SH-SY5Y (cell line): ENCODE results near the gene HOXD1.

Source experiments
- GATA2 ChIP-seq: IDR thresholded peaks from 2 replicates; pipeline ENCODE4 v1.6.1; 2011; ENCODE audit warnings: mild to moderate bottlenecking, low read depth, low read length
- GATA3 ChIP-seq: IDR thresholded peaks from 2 replicates; pipeline ENCODE4 v1.6.1; 2011; ENCODE audit warnings: low read depth, mild to moderate bottlenecking, low read length, moderate library complexity

Gene HOXD1

GRCh38 chr2:176159663-176160250 lies 28.7 kb upstream of the HOXD1 start:
- TF ChIP-seq GATA3 (no peak), GATA2 (no peak)

DNA sequence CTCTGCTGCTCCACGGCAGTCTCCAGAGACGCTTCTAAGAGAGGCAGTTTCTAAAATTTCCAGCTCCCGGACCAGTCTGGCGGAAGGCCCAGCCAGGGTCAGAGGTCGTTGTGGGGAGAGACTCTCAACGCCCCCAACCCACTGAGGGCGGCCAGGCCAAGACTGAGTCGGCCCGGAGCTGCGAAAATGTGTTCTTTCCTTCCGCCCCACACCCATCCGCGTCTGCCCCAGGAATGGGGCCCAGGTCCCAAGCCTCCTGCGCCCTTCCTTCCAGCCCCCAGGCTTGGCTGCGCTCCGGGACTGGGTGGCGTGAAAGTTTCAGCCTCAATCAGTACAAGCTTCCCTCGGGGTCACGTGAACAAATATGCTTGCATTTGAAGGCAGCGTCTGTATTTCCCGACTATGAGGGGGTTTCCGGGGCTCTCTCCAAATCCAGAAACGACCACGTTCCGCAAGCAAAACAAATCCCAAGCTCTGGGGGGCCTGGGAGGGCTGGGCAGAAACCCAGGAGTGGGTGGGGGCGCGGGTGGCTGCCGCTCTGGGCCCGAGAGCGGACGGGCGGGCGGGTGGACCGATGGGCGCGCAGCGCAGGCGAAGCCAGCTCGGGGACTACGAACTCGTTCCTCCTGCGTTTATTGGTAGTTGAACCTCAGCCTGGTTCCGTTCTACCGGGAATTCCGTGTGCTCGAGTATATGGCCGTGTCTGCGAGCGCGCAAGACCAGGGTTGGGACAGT lies 28.1 kb upstream of the HOXD1 start:
- TF ChIP-seq GATA2 = no peak
- no peak for TF ChIP-seq GATA3

DNA sequence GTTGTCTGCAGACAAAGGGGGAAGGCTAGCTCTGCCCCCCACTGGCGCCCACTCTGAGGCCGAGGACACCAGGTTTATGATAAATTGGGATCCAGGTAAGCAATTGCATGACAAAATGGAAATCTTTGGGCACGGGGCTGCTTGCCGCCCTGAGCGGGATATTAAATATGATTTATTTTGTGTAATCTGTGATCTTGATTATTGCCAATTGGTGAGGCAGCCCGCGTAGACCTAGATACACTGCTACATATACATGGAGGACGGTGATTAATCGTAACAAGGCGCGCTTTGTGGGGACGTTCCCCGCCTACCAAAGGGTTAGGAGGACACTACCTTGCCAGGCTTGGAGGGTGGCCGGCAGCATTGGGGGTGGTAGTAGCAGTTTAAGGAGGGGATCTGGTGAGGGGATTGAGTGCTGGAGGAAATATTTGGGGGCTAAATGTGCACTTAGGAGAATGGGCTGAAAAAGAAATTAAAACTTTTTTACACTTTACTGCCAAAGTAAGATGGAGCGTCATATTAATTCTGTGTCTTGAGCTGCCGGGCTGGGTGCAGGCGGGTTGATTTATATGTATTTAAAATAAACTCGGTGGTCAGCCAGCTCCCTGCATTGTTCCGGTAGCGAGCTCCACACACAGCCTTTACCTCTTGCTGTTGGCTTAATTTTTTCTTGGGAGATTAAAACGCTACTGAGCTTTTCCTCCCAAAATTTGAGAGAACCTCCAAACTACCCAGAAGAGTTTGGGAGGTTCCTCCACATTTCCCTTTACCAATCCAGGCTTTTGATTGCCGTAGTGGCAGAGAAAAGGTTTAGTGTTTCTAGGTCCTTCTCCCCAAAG lies 27.3 kb upstream of the HOXD1 start:
- TF ChIP-seq GATA2 = no peak
- no peak for TF ChIP-seq GATA3

DNA sequence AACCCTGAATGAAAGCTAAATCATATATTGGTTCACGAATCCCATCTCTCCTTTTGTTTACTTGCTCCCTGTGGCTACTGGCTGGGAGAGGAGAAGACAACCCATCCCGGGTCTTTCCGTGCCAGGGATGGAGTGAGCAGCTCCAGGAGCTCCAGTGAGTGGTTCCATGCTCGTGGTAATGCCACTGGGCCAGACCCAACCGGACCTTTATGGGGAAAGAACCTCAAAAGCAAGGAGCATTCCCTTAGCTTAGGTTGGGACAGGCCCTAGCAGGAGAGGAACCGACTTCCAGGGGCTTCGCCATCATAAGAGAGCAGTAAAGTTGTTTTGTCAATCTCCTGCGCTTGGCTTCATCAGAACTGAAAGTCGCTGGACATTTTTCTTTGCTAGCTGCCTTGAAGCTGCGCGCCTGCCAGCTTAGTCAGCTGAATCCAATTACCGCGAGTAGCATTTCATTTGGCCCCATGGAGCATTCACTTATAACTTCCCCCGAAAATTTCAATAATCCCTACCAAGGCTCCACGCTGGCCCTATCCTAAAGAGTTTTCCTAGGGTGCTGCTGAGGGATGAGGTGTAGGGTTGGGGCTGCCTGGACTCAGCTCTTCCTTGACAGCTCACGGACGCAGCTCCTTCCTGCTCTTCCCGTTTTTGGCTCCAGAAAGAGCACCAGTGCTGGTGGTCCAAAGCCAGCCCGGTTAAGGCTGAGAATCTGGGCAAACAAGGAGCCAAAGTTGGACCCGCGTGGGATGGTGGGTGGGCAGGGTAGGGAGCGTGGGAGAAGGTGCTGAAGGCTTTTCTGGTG lies 26.4 kb upstream of the HOXD1 start:
- TF ChIP-seq GATA3 = no peak
- TF ChIP-seq GATA2 = no peak

DNA sequence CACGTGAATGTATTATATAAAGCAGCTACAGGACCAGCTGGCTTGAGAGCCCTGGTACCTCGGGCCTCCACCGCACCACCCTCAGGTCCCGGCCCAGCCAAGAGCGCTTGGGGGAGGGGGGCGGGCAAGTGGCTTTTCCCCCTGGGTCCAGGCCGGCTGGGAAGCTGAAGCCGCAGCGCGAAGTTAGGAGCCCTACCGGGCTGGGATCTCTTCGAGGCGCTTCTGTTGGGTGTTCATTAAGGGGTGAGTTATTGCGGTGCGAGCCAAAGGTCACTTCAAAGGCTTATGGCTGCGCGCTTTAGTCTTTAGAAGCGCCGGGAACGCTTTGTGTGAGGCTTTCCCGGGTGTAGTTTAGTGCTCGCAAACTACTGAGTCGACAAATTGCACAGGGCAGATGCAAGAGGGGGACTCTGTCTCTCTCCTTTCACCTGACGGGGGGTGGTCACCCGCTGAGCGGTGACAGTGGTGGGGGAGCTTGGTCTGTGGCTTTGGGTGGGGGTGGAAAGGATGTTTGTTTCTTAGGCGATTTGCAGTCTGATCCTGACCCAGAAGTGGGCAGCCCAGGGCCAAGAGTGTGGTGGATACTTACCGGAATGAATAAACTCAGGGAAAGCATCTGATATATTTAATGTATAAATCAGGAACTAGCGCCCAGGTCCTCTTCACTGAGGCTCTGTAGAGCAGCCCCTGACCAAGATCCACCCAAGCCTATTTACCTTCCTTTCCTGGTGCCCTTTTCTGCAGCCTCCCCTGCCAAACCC lies 25.4 kb upstream of the HOXD1 start:
- TF ChIP-seq GATA2 = no peak
- TF ChIP-seq GATA3 = no peak

GRCh38 chr2:176163672-176164056 lies 24.8 kb upstream of the HOXD1 start:
- TF ChIP-seq GATA3 (no peak), GATA2 (no peak)

DNA sequence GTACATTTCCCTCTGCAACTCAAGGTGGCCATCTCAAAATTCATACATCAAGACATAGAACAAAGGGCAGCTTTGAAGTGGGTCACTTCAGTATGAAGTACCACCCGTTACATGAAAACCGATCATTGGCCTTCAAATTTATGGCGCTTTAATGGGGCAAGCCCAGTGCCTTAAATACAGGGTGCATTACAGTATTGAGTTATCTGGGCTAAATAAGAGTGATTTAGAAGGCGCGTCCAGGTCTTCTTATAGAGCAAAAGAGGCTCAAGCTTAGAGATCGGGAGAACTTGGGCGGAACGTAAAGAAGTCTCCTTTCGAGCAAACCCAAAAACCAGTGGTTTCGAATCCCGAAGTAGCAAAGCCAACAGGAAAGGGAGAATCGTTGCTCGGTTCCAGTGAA lies 24.3 kb upstream of the HOXD1 start:
- no peak for TF ChIP-seq GATA2
- TF ChIP-seq GATA3 = no peak

DNA sequence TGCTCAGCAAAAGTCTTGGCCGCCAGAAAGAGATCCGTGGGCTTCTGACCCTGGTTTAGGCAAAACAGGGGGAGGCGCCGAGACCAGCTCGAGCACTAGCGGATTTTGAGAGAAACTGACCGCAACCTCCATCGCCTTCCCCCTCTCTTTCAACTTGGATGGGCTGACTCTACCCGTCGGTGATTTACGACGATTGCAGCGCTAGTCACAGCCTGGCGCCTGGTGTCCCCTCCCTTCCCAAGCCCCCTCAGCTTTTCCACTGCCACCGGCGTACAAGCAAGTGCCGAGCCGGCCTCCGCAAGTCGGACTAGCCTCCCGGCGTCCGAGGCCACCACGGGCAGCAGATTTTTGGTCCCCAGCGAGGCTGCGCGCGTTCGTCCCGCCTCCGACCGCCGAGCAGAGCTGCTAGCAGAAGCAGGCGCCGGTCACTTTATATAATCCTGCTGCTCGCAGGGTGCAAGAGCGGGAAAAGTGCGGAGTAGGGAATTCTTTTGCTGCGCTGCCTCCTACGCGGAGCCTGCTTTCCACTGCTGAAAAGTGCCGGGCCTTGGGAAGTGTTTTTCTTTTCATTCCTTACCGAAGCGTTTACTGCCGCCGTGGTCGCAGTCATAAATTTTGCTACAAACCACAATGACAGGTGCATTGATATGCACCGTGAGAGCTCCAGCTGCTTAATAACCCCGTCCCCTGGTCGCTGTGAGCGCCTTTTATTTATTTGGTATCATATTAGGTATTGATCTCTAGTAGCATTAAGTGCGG lies 23.7 kb upstream of the HOXD1 start:
- TF ChIP-seq GATA2 = no peak
- TF ChIP-seq GATA3 = no peak

GRCh38 chr2:176165370-176166050 lies 23.0 kb upstream of the HOXD1 start:
- no peak for TF ChIP-seq GATA2
- no peak for TF ChIP-seq GATA3

DNA sequence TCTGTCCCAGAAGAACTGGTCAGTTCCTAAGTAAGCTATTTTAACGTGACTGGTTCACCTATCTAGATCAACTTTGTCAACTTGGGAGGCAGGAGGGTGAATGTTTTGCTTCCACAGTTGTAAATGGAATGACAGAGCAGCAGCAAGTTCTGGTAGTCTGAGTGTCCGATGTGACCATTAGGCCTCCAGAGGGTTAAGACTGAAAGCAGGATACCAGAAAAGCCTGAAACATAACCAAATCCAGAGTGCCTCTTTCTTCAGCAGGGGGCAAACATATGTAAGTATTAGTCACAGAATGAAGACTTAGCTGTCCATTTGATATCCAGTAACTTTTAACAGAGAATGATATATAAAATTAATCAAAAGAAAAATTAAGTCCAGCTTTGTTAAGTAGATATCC lies 22.2 kb upstream of the HOXD1 start:
- TF ChIP-seq GATA3 (no peak), GATA2 (no peak)

DNA sequence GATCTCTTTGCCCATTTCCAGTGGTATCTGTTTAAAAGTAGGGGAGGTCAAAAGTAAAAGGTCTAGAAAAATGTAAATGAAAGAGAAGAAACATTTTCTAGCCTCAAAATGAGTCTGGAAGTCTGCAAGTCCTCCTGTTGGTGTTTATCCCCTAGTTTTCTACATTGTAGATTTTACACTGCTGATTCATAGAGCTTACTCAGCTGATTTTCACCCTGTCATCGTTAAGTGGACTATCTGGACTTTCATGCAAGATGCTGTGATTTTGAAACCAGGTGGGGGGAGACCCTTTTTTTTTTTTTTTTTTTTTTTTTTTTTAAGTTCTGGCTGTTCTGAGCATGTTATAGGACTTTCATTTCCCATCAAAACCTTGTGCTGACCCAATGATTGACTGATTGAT lies 21.1 kb upstream of the HOXD1 start:
- TF ChIP-seq GATA3 (no peak), GATA2 (no peak)

- TF ChIP-seq GATA3 (no peak), GATA2 (no peak)
These were observed 19.3 kb upstream of the HOXD1 start for GRCh38 chr2:176169181-176169580.
